HUES64 (cell line): ENCODE measurements around the gene CFTR.
"Not testable (repeated sequence)": the region's sequence is repeated elsewhere in the genome, so short reads cannot be mapped to it uniquely, and the experiment has no call there.

ENCODE experiments used
- H3K27ac ChIP-seq: 2 replicates; pipeline ENCODE4 v1.7.0; 2013; ENCODE audit warnings: low read depth, low read length, inconsistent platforms
- H3K27me3 ChIP-seq: 2 replicates; pipeline ENCODE4 v1.6.1; 2013; ENCODE audit warnings: mild to moderate bottlenecking, low read length; ENCODE audit not compliant: insufficient read depth
- H3K36me3 ChIP-seq: 2 replicates; pipeline ENCODE4 v1.6.1; 2013; ENCODE audit warnings: mild to moderate bottlenecking, low read length; ENCODE audit not compliant: insufficient read depth
- H3K4me1 ChIP-seq: 2 replicates; pipeline ENCODE4 v1.6.1; 2013; ENCODE audit warnings: mild to moderate bottlenecking, low read length, moderate library complexity; ENCODE audit not compliant: insufficient read depth
- H3K4me3 ChIP-seq: 2 replicates; pipeline ENCODE4 v1.5.1; 2013; ENCODE audit warnings: mild to moderate bottlenecking, low read length, moderate library complexity
- H3K9ac ChIP-seq: 2 replicates; pipeline ENCODE4 v1.6.1; 2013; ENCODE audit warnings: mild to moderate bottlenecking, low read depth, low read length
- H3K9me3 ChIP-seq: 2 replicates; pipeline ENCODE4 v1.6.1; 2013; ENCODE audit warnings: low read depth, low read length; ENCODE audit not compliant: insufficient read depth
- WGBS: fragments of 150-250, 120-280 bp; methylation state at CpG from one replicate; pipeline ENCODE4 v1.1.7; 2013; ENCODE audit warnings: missing lambda C conversion rate; 5-methylcytosine and 5-hydroxymethylcytosine counted together

The CFTR gene

DNA sequence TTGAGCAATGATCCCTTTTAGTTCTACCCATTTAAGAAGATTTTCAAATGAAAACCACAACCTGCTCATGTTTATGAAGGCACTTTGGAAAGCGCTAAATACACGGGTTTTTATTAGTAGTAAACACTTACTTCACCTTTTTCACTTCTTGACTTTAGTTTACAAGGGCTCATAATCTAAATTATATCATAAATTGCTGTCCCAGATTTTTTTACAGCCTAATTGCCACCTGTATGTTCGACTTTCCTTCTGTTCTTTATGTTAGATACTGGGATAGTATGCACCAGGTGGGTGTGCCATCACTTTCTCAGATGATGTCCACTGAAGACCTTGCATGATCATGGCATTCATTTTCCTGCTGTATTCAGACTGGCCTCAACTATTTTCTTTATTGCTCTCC is 22.5 kb downstream of the CFTR start:
- WGBS = 95% methylated on average over 3 of the region's 3 CpGs
- Histone ChIP-seq H3K4me3 (no peak overlapping the region), H3K9me3 (no peaks in the 10 kb centered on the region), H3K4me1 (peaks cover 3% of the 10 kb centered on the region; the same call in 1 of the 2 replicates), H3K9ac (no peak overlapping the region), H3K27me3 (no peaks in the 10 kb centered on the region), H3K27ac (no peak overlapping the region), H3K36me3 (no peaks in the 10 kb centered on the region)

DNA sequence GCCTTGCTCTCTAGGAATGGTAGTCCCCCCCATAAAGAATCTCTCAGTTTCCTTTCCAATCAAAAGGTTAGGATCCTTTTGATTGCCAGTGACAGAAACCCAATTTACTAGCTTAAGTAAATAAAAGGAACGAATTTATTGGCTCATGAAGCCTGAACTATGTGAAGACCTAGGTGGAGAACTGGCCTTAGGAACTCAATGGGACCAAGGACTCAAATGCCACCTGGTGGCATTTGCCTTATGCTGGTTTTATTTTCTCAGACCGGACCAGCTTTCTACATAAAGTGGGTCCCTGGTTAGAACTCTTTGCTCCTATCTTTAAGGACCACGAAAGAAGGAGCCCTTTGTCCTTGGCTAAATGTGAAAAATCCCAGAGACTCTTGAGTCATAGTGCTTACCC is 25.4 kb downstream of the CFTR start:
- Histone ChIP-seq H3K4me3 (no peak overlapping the region), H3K4me1 (peaks cover 3% of the 10 kb centered on the region; the same call in 1 of the 2 replicates), H3K9me3 (no peaks in the 10 kb centered on the region), H3K27ac (no peak overlapping the region), H3K9ac (no peak overlapping the region), H3K27me3 (no peaks in the 10 kb centered on the region), H3K36me3 (no peaks in the 10 kb centered on the region)
- 89% methylated on average over 3 of the region's 3 CpGs for WGBS

DNA sequence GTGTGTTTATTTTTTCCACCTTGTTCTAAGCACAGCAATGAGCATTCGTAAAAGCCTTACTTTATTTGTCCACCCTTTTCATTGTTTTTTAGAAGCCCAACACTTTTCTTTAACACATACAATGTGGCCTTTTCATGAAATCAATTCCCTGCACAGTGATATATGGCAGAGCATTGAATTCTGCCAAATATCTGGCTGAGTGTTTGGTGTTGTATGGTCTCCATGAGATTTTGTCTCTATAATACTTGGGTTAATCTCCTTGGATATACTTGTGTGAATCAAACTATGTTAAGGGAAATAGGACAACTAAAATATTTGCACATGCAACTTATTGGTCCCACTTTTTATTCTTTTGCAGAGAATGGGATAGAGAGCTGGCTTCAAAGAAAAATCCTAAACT is 28.9 kb downstream of the CFTR start:
- no peak overlapping the region for H3K27ac ChIP-seq
- no peak overlapping the region for H3K4me3 ChIP-seq
- no peaks in the 10 kb centered on the region for H3K27me3 ChIP-seq
- no peaks in the 10 kb centered on the region for H3K9me3 ChIP-seq
- no peaks in the 10 kb centered on the region for H3K36me3 ChIP-seq
- H3K4me1 ChIP-seq = peaks cover 3% of the 10 kb centered on the region; the same call in 1 of the 2 replicates
- 100% methylated on average over 1 of the region's 1 CpG for WGBS
- H3K9ac ChIP-seq = no peak overlapping the region

DNA sequence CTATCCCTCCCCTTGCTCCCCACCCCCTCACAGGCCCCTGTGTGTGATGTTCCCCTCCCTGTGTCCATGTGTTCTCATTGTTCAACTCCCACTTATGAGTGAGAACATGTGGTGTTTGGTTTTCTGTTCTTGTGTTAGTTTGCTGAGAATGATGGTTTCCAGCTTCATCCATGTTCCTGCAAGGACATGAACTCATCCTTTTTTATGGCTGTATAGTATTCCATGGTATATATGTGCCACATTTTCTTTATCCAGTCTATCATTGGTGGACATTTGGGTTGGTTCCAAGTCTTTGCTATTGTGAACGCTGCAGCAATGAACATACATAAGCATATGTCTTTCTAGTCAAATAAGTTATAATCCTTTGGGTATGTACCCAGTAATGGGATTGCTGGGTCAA is 37.4 kb downstream of the CFTR start:
- not testable (repeated sequence) for H3K4me1 ChIP-seq, H3K9ac ChIP-seq, H3K4me3 ChIP-seq, H3K27ac ChIP-seq, H3K36me3 ChIP-seq, H3K27me3 ChIP-seq, H3K9me3 ChIP-seq
- WGBS = no CpG with 5 or more reads among the region's 1 CpG

DNA sequence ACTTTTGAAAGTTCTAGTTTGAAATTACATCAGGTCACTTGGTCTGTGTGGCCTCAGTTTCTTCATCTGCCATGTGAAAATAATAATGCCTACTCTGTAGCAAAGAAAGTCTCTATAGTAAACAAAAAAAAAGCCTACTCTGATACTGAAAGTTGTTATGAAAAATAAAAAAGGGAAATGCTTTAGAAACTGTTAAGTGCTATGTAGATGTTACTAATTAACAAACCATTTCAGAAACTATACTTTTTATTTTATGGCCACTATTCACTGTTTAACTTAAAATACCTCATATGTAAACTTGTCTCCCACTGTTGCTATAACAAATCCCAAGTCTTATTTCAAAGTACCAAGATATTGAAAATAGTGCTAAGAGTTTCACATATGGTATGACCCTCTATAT is 50.6 kb downstream of the CFTR start:
- Histone ChIP-seq H3K4me1 (no peaks in the 10 kb centered on the region), H3K4me3 (no peak overlapping the region), H3K9ac (no peak overlapping the region), H3K36me3 (no peaks in the 10 kb centered on the region), H3K27me3 (no peaks in the 10 kb centered on the region), H3K9me3 (no peaks in the 10 kb centered on the region), H3K27ac (no peak overlapping the region)

DNA sequence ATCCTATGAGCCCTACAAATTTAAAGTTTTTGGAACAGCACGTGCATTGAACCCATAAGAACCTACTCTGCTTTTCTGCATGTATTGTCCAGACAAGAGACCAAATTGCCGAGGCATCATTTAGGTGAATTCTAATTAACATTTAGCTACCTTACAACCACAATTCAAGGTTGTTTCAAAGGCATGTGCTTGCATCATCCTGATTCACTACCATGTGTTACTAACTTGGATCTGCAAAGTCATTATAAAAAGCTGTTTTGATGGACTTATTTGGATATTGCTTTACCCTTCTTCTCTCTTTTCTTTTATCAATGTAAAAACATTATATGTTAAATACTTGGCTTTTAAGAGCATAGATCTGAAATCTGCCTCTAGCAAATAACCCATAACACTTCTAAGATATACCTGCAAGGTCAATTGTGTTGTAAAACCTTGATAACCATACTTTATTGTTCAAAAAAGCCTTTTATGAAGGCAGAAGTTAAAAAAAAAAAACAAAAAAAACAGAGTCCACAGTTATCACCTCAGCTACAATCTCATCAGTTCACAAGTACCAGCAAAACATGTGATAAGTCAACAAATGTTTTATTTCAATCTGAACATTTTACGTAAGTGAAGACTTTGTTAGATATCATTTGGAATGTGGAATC is 51.9 kb downstream of the CFTR start:
- WGBS = 96% methylated on average over 3 of the region's 3 CpGs
- H3K27ac ChIP-seq = no peak overlapping the region
- no peaks in the 10 kb centered on the region for H3K9me3 ChIP-seq
- H3K36me3 ChIP-seq = no peaks in the 10 kb centered on the region
- no peaks in the 10 kb centered on the region for H3K4me1 ChIP-seq
- no peak overlapping the region for H3K9ac ChIP-seq
- no peaks in the 10 kb centered on the region for H3K27me3 ChIP-seq
- no peak overlapping the region for H3K4me3 ChIP-seq

DNA sequence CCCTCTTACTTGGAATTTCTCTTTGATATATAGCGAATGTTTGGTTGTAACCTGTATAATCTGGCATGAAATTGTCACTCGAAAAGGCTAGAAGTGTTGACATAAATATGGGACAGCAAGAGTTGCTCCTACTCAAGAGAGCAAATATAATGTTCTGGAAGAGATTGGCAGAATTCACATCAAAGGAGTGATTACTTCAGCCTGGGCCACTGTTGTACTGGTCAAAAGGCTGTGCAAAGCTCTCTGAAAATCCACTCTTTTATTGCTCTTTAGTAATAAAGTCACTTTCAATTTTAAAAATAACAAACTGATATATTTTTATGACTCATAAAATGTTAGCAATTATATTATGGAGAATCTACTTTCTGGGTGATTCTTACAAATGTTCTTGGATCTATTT is 58.2 kb downstream of the CFTR start:
- no peaks in the 10 kb centered on the region for H3K9me3 ChIP-seq
- no peaks in the 10 kb centered on the region for H3K36me3 ChIP-seq
- H3K9ac ChIP-seq = no peak overlapping the region
- H3K4me3 ChIP-seq = no peak overlapping the region
- WGBS = 96% methylated on average over 2 of the region's 2 CpGs
- H3K4me1 ChIP-seq = no peaks in the 10 kb centered on the region
- H3K27ac ChIP-seq = no peak overlapping the region
- H3K27me3 ChIP-seq = no peaks in the 10 kb centered on the region

DNA sequence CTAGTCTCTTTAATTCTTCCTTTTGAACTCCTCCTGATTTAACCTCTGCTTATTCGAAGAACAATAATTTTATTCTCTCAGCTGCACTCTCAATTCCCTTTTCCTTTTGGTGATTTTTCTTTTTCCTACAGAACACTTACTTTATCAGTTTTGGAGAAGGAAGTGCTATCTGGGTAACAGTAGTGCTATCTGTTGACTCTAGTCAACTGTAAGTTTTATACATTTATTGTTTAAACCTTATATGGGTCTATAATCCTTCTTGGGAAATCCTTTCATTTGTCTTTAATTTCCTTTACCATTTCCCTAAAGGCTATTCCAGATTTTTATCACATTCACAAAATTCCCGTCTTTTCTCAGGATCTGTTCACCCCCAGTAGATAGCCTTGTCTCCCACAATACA is 64.2 kb downstream of the CFTR start:
- H3K4me1 ChIP-seq = peaks cover 4% of the 10 kb centered on the region; the same call in 1 of the 2 replicates
- no peak overlapping the region for H3K27ac ChIP-seq
- 94% methylated on average over 2 of the region's 2 CpGs for WGBS
- H3K9ac ChIP-seq = no peak overlapping the region
- H3K36me3 ChIP-seq = no peaks in the 10 kb centered on the region
- no peaks in the 10 kb centered on the region for H3K9me3 ChIP-seq
- no peak overlapping the region for H3K4me3 ChIP-seq
- H3K27me3 ChIP-seq = no peaks in the 10 kb centered on the region

DNA sequence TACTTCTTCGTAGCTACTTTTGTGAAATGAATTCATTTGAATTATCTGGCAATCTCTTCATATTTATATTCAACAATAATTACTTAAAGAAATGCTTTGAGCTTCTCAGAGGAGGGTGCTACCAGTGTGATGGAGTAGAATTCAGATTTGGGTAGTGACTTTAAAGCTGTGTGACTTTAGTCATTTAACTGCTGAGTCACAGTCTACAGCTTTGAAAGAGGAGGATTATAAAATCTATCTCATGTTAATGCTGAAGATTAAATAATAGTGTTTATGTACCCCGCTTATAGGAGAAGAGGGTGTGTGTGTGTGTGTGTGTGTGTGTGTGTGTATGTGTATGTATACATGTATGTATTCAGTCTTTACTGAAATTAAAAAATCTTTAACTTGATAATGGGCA is 68.2 kb downstream of the CFTR start:
- Histone ChIP-seq H3K4me3 (no peak overlapping the region), H3K27me3 (no peaks in the 10 kb centered on the region), H3K27ac (no peak overlapping the region), H3K9me3 (no peaks in the 10 kb centered on the region), H3K36me3 (no peaks in the 10 kb centered on the region), H3K4me1 (peaks cover 4% of the 10 kb centered on the region; the same call in 1 of the 2 replicates), H3K9ac (no peak overlapping the region)
- 100% methylated on average over 1 of the region's 2 CpGs for WGBS

DNA sequence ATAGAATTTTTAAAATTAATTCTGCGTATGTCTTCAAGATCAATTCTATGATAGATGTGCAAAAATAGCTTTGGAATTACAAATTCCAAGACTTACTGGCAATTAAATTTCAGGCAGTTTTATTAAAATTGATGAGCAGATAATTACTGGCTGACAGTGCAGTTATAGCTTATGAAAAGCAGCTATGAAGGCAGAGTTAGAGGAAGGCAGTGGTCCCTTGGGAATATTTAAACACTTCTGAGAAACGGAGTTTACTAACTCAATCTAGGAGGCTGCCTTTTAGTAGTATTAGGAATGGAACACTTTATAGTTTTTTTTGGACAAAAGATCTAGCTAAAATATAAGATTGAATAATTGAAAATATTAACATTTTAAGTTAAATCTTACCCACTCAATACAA is 70.8 kb downstream of the CFTR start:
- WGBS = 95% methylated on average over 2 of the region's 2 CpGs
- Histone ChIP-seq H3K36me3 (no peaks in the 10 kb centered on the region), H3K9me3 (no peaks in the 10 kb centered on the region), H3K4me3 (no peak overlapping the region), H3K9ac (no peak overlapping the region), H3K27ac (no peak overlapping the region), H3K4me1 (peaks cover 4% of the 10 kb centered on the region; the same call in 1 of the 2 replicates), H3K27me3 (no peaks in the 10 kb centered on the region)

DNA sequence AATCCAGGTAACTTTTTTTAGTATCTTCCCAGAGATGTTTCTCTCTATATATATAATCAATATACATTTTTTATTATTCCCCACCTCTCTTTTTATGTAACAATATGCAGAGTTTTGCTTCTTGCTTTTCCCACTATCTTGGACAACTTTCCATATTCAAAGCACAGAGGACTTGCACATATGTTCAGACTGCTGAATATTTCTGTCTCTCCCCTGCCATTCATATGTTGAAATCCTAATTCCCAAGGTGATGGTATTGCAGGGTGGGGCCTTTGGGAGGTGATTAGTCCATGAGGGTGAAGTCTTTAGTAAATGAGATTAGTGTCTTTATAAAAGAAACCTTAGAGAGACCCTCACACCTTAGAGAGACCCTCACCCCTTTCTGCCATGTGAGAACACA is 72.8 kb downstream of the CFTR start:
- Histone ChIP-seq H3K9ac (no peak overlapping the region), H3K27ac (no peak overlapping the region), H3K27me3 (no peaks in the 10 kb centered on the region), H3K9me3 (no peaks in the 10 kb centered on the region), H3K4me1 (peaks cover 2% of the 10 kb centered on the region; the same call in 1 of the 2 replicates), H3K4me3 (no peak overlapping the region), H3K36me3 (no peaks in the 10 kb centered on the region)

DNA sequence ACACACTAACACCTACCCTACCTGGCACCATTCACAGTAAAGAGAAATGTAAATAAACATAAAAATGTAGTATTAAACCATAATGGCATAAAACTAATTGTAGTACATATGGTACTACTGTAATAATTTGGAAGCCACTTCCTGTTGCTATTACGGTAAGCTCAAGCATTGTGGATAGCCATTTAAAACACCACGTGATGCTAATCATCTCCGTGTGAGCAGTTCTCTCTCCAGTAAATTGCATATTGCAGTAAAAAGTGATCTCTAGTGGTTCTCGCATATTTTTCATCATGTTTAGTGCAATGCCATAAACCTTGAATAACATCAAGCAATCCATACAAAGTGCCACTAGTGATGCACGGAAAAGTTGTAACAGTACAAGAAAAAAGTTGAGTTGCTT is 75.4 kb downstream of the CFTR start:
- Histone ChIP-seq H3K36me3 (no peaks in the 10 kb centered on the region), H3K4me3 (no peak overlapping the region), H3K4me1 (no peaks in the 10 kb centered on the region), H3K27ac (no peak overlapping the region), H3K9ac (no peak overlapping the region), H3K9me3 (no peaks in the 10 kb centered on the region), H3K27me3 (no peaks in the 10 kb centered on the region)
- 95% methylated on average over 5 of the region's 5 CpGs for WGBS
